Muscle of back (tissue), 11 donors: ENCODE data around the gene MEI1. TPM values are rescaled to one million over a fixed set of nuclear protein-coding genes. Genes with fewer than 3 reads are reported as not detected.
"Not testable (repeated sequence)": the region's sequence is repeated elsewhere in the genome, so short reads cannot be mapped to it uniquely, and the experiment has no call there.

ENCODE experiments used
- DNase-seq, 3 donors: peaks; one replicate each; pipeline versions ENCODE4 v3.0.0 to v3.0.0-alpha.2; 2013
- polyA plus RNA-seq, 10 donors: library from polyadenylated mRNA; unstranded; fragments of 120-200 nt; gene quantifications; one replicate each; pipeline ENCODE4 v1.2.1, GENCODE V29; 2013; ENCODE audit not compliant: insufficient read length in 10 of 10

The MEI1 gene
- polyA plus RNA-seq, 10 donors = 0.54 to 3.1 (median 1.3) TPM

GRCh38 chr22:41676134-41676533, 23.2 kb upstream of the MEI1 start:
- DNase-seq = no peak

- no peak for DNase-seq
Observed at GRCh38 chr22:41681616-41682015, 17.7 kb upstream of the MEI1 start.

GRCh38 chr22:41682033-41682807, 17.1 kb upstream of the MEI1 start:
- peak; percentile 79 to 94 (median 90) for DNase-seq

GRCh38 chr22:41683052-41683451, 16.3 kb upstream of the MEI1 start:
- no peak for DNase-seq

- no peak for DNase-seq
Observed at GRCh38 chr22:41683616-41684015, 15.7 kb upstream of the MEI1 start.

GRCh38 chr22:41684194-41684593, 15.1 kb upstream of the MEI1 start:
- DNase-seq = no peak

GRCh38 chr22:41686890-41687289, 12.4 kb upstream of the MEI1 start:
- not testable (repeated sequence) for DNase-seq

GRCh38 chr22:41687901-41688364, 11.4 kb upstream of the MEI1 start:
- DNase-seq = peak in 2 of 3 donors; percentile 34 to 69

- DNase-seq = peak; percentile 90 to 97 (median 94)
Observed at GRCh38 chr22:41688365-41689211, 10.7 kb upstream of the MEI1 start, which contains the start of gene SNU13. SNU13 (minus strand) TSS chr22:41688867; CDS start chr22:41688796, 71 bp downstream.

- DNase-seq = no peak
Observed at GRCh38 chr22:41690476-41690875, 8.8 kb upstream of the MEI1 start.

GRCh38 chr22:41695211-41695610, 4.1 kb upstream of the MEI1 start:
- no peak for DNase-seq

GRCh38 chr22:41696703-41697102, 2.6 kb upstream of the MEI1 start:
- peak in 1 of 3 donors; percentile 7 for DNase-seq

- peak; percentile 88 to 95 (median 92) for DNase-seq
Observed at GRCh38 chr22:41697126-41697775, 2.1 kb upstream of the MEI1 start.

- no peak for DNase-seq
Observed at GRCh38 chr22:41700108-41700364, 733 bp downstream of the MEI1 start.

- DNase-seq = no peak
Observed at GRCh38 chr22:41702763-41703162, 3.5 kb downstream of the MEI1 start.

- DNase-seq = no peak
Observed at GRCh38 chr22:41709341-41709740, 10.0 kb downstream of the MEI1 start.

GRCh38 chr22:41713004-41713403, 13.7 kb downstream of the MEI1 start:
- DNase-seq = no peak

- no peak for DNase-seq
Observed at GRCh38 chr22:41722496-41722895, 23.2 kb downstream of the MEI1 start.

GRCh38 chr22:41725510-41726110, 26.3 kb downstream of the MEI1 start:
- no peak for DNase-seq

GRCh38 chr22:41731609-41732008, 32.3 kb downstream of the MEI1 start:
- DNase-seq = no peak

- DNase-seq = no peak
Observed at GRCh38 chr22:41732096-41732772, 32.9 kb downstream of the MEI1 start.
